SW480 (cell line): Measurements from ENCODE around the gene NOL4L.

Experiments used
- DNase-seq: peaks from one replicate; pipeline ENCODE4 v3.0.0-alpha.2; 2016; ENCODE audit warnings: low spot score

NOL4L gene

DNA sequence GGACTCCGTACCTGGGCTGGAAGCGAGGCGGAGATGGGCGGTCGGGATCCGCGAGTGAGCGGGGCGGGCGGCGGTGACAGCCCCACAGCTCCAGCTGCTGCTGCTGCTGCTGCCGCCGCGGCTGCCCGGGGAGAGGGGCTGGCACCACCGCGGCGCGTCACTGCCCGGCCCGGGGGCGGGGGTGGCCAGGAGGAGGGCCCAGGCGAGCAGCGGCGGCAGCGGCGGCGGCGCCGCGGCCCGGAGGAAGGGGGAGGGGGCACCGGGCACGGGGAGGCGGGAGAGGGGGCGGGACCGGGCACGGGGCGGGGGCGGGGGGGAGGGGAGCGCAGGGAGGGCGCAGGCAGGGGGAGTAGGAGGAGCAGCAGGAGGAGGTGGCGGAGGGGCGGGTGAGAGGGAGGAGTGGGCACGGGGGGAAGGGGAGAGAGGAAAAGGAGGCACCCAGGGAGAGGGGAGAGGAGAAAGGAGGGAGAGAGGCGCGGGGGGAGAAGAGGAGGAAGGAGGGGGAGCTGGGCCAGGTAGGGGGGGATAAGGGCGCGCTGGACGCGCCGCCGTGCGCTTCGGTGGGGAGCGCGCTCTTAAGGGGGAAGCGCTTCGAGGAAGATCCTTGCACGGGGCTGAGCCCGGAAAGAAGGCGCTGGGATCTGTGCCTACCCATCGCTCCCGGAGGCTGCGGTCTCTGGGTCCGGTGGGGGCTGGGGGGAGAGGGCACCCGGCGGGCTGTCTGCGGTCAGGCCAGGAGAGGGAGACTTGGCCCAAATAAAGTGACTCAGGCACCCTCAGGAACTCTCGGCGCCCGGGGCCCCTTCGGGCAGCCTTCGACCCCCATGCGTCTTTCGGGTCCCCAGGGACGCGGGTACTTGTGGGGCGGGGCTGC, 101.5 kb downstream of the NOL4L start:
- DNase-seq: peak; percentile 89

DNA sequence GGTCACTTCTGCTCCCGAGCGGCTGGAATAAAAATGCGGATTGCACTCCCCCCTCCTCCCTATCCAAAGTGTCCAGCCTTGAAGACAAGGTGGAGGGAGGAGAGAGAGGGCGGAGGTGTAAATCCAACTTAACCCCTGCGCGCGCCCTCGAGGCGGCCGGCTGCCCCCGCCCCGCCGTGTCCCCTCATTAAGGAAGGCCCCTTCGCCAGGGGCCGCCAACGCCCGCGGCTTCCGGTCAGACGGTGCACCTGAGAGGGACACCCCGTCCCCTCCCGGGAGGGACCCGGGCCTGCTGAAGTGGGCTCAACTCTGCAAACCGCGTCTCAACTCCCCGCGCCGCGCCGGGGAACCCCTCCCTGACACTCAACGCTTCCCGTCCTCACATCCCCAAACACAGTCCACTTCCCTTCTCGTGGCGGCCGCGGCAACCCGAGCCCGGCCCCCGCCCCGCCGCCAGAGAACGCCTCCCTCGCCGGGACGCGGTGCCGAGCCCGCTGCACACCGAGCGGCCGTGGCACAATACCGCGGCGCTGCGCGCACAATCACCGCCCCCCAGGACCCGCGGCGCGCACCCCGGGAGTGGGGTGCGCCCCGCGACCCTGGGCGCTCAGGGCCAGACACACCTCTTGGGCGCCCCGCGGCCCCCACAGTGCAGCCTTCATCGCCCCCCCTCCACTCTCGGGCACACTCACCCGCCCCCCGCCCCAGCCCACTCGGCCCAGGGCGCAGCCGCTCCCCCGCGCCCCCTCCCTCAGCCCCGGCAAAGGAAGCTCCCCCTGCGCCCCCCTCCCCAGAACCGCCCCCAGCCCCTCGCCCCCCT, 102.5 kb downstream of the NOL4L start:
- peak; percentile 41 for DNase-seq

DNA sequence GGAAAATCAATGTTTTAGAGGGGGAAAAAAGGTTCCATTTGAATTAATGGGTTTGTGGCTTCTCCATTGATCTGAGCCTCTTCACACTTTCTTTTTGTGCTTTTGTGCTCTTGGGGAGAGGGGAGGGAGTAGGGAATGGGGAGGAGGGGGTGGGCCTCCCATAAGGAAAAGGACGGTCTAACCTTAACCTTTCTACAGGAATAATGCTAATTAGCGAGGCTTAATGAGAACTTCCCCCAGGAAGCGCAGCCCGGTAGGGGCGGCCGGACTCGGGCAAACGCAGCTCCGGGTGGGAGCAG, 103.0 kb downstream of the NOL4L start:
- no peak for DNase-seq

DNA sequence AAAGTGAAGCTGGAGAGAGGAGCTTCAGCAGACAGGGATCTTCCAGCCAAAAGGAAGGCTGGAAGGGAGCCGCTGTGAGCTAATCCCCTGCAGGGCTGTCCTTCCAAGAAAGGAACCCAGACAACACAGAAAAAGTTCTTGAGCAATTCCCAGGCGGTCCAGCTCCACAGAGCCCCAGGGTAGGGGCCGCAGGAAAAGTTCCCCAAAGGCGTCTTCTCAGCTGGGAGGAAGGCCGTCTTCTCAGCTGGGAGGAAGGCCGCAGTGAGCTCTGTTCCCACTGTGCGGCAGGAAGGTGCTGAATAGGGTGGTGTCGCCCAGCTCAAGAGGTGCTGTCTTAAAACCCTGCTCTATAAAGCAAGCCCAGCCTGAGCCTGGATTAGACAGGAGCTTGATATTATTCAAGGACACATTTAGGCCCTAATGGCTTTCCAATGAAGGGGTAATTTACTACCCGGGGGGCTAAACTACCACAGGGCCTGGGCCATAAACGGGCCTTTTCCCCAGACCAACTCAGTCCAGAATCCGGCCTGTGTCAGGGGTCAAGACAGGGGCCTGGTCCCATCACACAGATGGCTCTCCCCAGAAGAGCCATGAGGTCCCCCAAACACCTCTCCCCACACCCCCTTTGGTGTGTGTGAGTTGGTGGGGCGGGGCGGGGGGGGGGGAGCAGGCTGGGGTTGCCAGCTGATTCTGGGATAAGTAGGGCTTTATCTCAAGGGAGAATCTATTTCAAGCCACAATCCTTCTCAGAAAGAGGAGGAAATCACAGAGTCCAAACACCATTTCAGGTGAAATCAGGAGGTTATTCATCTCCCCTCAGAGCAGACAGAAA, 103.6 kb downstream of the NOL4L start:
- no peak for DNase-seq

DNA sequence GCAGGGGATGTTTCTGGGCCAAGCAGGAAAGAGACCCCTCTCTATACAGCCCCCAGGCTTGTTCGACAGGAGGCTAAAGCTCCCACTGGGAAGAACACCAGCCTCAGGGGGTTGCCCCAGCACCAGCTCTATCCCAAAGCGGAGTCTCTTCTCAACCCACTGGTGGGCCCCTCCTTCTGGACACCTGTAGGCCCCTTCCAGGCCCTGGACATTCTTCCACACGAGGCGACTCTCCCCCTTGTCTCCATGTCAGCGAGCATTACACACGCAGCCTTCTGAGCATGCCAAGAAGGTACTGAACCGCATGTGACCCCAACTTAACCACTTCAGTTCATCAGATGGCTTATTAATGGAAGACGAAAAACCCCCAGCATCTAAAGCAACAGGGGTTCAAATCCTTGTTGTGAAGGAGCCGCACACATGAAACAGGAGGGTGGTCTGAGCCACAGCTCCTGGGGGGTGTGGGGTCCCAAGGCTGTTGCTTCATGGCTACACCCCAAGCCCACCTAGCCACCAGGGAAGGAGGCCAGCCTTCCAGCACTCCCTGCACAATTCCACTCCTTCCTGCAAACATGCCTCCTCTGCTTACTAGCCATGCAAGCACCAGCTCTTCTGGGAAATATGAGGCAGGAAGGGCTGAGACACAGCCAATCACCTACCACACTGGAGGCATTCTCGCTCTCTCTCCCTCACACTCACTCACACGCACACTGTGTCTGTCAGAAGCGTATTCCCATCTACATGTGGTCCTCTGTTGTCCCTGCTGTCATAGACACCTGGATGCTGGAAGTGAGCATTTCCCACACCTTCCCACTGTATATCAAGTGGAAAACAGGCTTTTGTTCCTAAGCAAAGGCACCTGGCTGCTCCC, 104.5 kb downstream of the NOL4L start:
- DNase-seq: no peak

DNA sequence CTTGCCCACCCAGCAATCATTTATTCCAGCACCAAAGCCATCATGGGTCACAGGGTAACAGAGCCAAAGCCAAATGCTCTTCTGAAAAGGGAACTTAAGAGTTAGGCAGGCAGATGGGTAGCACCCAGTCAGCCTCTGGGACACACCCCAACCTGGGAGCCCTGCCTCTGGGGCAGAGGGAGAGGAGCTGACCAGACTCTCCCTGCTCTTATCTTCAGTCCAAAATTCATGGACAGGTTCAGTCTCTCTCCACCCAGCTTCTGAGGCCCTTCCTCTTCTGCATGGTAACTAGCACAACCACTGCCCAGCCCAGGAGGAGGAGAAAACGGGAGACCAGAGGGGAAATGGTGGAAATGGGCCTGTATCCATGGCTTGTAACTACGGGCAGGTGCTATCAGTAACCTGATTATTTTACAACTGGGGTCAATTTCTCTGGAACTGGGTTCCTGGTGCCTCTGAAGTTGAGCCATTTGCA, 105.4 kb downstream of the NOL4L start:
- DNase-seq: no peak

DNA sequence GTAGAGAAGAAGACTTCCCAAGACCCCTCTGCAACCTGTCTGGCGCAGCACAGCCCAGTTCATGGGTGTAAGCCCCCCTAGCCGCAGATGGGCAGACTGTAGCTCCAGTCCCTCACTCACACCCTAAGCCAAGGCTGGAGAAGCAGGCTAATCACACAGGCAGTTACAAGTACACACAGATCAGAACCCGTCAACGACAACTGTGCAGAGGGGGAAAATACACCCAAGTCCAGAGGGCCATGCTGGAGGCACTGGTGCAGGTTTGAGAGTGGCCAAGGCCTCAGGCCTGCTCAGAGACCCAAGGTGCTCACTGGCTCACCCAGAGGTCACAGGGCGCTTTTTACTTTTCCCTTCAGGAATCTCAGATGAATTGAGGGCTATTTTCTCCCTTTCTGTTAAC, 106.1 kb downstream of the NOL4L start:
- no peak for DNase-seq

DNA sequence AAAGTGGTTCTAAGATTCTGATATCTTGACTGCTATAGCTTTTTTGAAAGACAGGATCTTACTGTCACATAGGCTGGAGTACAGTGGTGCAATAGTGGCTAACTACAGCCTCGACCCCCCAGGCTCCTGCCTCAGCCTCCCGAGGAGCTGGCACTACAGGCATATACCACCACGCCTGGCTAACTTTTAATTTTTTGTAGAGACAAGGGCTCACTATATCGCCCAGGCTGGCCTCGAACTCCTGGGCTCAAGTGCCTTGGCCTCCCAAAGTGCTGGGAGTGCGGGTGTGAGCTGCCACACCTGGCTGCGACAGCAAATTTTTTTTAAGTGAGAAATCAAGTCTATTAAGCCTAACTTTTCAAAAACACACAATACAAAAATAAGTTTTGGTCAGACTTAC, 106.6 kb downstream of the NOL4L start:
- no peak for DNase-seq

DNA sequence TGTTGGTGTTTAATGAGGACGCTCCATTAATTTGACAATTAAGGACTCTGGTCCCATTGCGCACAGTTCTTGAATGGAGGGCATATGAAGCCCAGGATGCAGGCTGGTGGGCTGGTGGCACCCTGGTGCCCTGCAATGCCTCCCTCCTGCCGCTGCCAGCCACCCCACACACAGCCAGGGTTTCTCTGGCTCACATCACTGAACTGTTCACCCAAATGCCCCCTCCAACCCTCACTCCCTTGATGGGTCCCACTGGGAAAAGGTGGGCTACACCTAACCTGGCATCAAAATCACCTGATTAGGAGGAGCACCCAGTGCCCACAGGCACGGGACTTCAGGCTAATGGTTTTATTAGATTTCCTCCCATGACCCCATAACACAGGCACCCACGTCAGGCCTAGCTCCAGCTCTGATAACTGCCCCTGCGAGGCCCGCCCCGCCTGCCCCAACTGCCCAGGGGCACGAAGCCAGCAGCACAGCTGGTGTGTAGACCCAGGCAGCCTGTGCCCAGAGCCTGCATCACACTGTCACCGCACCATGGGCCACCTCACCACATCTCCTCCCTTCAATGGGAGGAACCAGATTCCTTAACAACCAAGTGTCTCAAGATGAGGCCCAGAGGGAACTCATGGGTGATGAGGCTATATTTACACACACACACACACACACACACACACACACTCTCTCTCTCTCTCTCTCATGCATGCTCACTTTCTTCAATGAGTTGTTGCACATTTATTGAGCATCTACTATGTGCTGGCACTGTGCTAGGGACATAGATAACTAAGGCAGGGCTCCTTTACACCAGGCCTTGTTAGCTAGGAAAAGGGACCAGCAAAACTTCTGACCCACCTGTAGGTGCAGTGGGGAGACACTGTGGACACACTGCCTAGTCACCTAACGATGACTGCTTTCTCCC, 107.3 kb downstream of the NOL4L start:
- DNase-seq: no peak

DNA sequence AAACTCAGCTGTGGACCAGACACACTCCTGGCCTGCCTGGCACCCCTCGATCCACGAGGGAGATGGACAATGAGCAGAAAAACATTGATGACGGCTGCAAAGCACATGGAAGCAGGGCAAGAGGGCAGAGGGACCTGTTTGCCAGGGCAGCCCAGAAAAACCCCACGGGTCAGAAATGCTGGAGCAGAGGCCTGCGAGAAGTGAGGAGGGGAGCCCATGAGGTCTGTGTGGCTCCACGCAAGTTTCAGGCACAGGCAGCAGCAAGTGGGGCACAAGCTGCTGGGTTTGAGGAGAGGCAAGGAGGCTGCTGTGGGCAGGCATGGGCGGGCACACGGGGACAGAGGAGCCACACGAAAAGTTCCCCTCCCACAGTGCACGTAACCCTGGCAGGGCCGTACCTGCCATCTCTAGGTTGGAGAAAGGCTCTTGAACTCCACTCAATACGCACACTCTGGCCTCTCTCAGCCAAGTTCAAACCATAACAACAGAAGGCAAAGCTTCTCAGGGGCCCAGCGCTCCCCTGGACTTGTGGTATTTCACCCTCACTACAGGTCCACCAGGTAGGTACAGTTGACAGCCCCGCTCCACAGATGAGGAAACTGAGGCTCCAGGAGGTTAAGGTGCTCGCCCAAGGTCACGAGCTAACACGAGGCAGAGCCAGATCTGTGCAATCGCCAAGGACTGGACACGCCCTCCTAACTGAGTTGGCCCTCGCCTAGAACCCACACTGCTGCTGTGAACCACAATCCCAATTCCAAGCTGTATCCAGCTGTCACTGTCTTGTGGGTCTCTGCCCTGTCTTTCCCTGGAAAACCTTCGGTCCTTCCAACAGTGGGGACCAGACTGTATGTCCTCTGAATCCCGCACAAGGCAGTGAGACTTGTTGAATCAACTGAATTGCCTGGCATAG, 108.2 kb downstream of the NOL4L start:
- DNase-seq: no peak

DNA sequence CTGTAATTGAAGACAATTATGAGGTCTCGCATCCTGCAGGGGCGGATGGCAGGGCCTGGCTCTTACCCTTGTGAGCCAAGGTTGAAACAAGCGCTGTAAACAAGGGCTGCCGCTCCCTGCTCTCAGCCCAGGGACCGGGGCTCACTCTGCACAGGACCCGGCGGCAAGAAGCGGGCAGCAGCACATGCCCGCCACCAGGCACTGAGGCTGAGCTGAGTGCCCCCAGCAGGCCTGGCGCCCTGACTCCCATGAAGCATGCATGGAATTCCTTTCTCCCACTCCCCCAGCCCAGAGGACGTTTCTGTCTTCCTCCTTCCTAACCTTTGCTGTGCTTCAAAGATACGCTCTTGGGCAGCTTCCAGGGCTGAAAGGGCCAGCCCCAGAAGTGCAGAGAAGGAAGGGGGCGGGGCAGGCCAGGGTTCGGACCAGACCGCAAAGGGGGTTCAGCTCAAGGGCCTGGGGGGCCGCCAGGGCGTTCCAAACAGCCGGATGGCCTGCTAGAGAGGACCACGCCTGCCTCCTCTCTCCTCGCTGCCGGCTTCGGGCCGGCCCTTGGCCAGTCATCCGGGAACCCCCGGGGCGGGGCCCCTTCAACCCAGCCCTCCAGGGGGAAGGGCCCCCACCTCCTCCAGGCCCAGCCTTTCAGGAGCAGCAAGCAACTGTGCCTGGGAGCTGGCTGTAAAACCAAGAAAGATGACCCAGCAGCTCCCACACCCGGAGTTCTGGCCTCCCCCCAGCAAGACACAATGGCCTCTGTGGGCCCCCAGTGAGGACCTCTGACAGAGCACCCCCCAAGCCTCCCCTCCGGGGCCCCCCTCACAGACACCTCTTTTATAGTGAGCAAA, 109.9 kb downstream of the NOL4L start:
- DNase-seq: peak; percentile 93

DNA sequence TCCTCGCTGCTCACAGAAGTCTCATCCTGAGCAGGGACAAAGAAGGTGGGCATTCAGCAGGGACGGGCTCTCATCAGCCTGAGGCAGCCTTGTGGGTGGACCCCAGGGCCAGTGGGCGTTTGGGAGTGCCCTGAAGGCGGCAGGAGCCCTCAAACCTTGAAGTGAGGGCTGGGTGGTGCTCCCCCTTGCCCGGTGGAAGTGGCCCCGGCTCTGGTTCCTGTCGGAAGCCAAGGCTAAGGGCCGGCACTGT, 110.5 kb downstream of the NOL4L start:
- no peak for DNase-seq

DNA sequence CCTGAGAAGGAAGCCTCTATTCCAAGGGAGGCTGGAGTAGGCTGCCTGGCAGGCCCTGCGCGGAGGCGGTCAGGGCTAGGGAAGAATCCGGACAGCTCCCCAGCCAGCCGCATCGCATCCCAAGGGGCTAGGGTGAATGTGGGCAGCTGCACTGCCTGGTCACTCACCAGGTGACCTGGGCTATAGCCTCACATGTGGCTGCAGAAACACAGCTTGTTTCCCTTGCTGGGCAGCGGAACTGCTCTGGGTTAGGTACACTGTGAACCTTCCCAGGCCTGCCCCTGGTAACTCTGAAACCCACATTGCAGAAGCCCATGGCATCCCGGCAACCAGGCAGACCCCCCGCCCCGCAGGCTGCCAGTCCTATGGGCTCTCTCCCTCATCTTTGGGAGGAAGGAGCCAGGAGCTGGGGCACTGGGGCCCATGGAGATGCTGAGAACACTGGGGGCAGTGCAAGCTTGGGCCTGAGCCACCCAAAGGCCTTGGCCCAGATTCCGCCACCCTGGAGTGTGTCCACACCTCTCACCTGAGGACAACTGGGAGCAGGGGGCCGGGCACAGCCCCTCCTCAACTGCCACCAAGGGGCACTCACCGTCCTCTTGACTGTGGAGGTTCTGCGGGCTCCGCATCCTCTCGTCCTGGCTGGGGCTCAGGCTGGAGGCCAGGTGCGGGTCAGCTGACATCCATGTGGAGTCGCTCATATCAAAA, 111.0 kb downstream of the NOL4L start:
- DNase-seq: no peak

DNA sequence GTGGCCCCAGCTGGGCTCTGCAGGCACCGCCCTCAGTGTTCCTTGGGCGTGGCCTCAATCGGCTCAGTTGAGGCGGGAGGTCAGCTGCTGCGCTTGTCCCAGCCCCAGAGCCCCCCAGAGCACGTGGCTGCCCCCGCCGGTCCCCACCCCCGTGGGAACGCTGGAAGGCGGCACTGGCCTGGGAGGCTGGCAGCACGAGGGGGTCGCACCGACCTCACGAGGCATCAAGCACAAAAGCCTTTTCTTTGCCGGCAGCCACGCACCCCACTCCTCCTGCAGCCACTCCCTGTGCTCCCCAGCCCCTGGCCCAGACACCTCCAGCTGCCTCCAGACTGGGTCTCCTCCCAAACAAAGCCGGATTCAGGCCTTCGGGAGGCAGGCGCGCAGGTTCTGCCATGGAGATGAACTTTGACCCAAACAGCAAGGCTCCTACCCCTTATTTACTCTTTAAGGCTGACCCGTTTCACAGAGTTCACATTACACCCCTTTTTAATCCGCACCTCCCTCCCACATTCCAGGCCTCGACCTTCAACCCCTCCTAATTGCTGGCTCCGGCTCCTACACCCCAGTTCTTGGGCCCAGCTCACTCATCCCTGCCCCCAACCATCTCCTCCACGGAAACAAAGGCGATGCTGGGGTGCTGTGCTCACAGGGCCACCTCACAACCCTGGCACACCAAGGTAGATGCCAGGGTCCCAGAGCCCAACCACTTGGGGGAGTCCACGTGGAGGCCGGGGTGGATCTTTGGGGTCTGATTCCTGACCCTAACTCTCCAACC, 111.7 kb downstream of the NOL4L start:
- DNase-seq: no peak

DNA sequence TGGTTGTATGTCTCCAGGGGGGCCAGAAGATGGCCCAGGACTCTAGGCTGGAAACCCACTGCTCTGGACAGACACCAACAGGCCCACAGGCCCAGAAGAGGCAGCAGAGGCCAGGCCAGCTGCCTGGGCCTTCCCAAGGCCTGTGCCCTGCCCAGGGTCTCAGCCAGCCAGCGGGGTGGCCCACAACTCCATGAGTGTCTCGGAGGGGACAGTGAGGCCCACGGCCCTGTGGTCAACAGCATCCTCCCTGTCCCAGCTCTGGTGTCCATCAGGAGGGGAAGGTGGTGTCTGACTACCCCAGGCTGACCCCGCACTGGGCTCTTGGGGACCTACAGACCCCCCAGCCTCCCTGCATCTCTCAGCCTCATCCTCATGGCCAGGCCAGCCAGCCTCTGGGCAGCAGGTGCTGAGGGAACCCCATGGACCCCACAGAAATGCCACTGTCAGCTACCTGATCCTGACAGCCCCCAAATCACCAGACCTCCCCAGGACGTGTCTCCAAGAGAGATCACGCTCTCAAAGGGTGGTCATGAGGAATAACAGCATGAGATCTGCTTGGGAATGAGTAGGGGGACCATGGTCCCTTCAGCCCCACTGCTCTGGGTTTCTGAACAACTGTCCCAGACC, 112.4 kb downstream of the NOL4L start:
- DNase-seq: no peak

DNA sequence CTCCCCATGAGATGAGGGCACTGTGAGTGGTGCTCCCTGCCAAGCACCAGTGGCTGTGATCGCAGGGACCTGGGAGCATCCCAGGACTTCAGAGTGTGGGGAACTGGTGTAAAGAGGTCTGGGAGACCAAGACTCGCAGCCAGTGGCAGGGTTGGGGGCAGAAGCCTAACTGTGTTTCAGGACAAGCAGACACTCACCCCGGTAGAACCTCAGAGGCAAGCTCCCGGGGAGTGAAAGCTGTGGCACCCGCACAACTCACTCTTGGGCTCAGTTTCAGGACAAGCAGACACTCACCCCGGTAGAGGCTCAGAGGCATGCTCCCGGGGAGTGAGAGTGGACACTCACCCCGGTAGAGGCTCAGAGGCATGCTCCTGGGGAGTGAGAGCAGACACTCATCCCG, 114.2 kb downstream of the NOL4L start:
- no peak for DNase-seq
